GM23338 (cell line): Measurements from ENCODE around the gene FAM89B. TPM values are rescaled to one million over a fixed set of nuclear protein-coding genes. Genes with fewer than 3 reads are reported as not detected.
A peak's percentile ranks its signal among the peaks of the same experiment; 100 is the strongest.

Experiments
- ATAC-seq: fragments of 200-7000 bp; cut with Tn5 transposase; 3 replicates; pipeline ENCODE4 v1.9.1; 2020
- DNase-seq: peaks from one replicate; pipeline ENCODE4 v3.0.0-alpha.2; 2015; ENCODE audit warnings: low spot score
- H2AFZ ChIP-seq: fragments of 200-600 bp; sonication (generic); 2 replicates; pipeline ENCODE4 v1.8.0; 2016; ENCODE audit warnings: antibody characterized with exemption, mild to moderate bottlenecking, moderate library complexity
- H3F3A ChIP-seq: fragments of 200-600 bp; sonication (generic); replicated peaks from 2 replicates; pipeline ENCODE4 v1.8.0; 2017; ENCODE audit warnings: antibody characterized with exemption, mixed run types, low read depth
- H3K27ac ChIP-seq: fragments of 200-600 bp; sonication (generic); 2 replicates; pipeline ENCODE4 v1.6.1; 2016; ENCODE audit warnings: low read depth
- H3K27me3 ChIP-seq: fragments of 200-600 bp; sonication (generic); 2 replicates; pipeline ENCODE4 v1.8.0; 2016; ENCODE audit warnings: mild to moderate bottlenecking, mixed run types, moderate library complexity; ENCODE audit not compliant: insufficient read depth
- H3K36me3 ChIP-seq: fragments of 200-600 bp; sonication (generic); 2 replicates; pipeline ENCODE4 v1.8.0; 2016; ENCODE audit warnings: mild to moderate bottlenecking; ENCODE audit not compliant: insufficient read depth
- H3K4me1 ChIP-seq: fragments of 200-600 bp; sonication (generic); 2 replicates; pipeline ENCODE4 v1.8.0; 2016; ENCODE audit warnings: mild to moderate bottlenecking, moderate library complexity; ENCODE audit not compliant: insufficient read depth
- H3K4me2 ChIP-seq: fragments of 200-600 bp; sonication (generic); 2 replicates; pipeline ENCODE4 v1.7.1; 2017; ENCODE audit warnings: mixed run types
- H3K4me3 ChIP-seq: fragments of 200-600 bp; sonication (generic); 2 replicates; pipeline ENCODE4 v1.6.1; 2016; ENCODE audit warnings: mixed run types
- H3K79me2 ChIP-seq: fragments of 200-600 bp; sonication (generic); replicated peaks from 2 replicates; pipeline ENCODE4 v1.8.0; 2017; ENCODE audit warnings: mild to moderate bottlenecking; ENCODE audit not compliant: insufficient read depth
- H3K9me2 ChIP-seq: fragments of 200-600 bp; sonication (generic); 2 replicates; pipeline ENCODE4 v1.8.0; 2017; ENCODE audit not compliant: insufficient read depth
- H4K20me1 ChIP-seq: fragments of 200-600 bp; sonication (generic); replicated peaks from 2 replicates; pipeline ENCODE4 v1.8.0; 2017; ENCODE audit warnings: mild to moderate bottlenecking; ENCODE audit not compliant: insufficient read depth
- H3K27ac Mint-ChIP-seq: 2 replicates; pipeline ENCODE4 v1.8.0; 2020; ENCODE audit warnings: inconsistent platforms, mild to moderate bottlenecking, moderate library complexity, mixed read lengths
- H3K27me3 Mint-ChIP-seq: 3 replicates; pipeline ENCODE4 v1.8.0; 2022; ENCODE audit warnings: low read depth, mild to moderate bottlenecking, moderate library complexity, mixed read lengths, inconsistent platforms; ENCODE audit not compliant: insufficient read depth, poor library complexity
- H3K36me3 Mint-ChIP-seq: 3 replicates; pipeline ENCODE4 v1.8.0; 2021; ENCODE audit warnings: low read depth, mild to moderate bottlenecking, inconsistent platforms, moderate library complexity, mixed read lengths
- H3K4me1 Mint-ChIP-seq: 3 replicates; pipeline ENCODE4 v1.8.0; 2020; ENCODE audit warnings: mild to moderate bottlenecking, inconsistent platforms, mixed read lengths
- H3K4me3 Mint-ChIP-seq: 3 replicates; pipeline ENCODE4 v1.8.0; 2021; ENCODE audit warnings: moderate library complexity, mild to moderate bottlenecking, inconsistent platforms, mixed read lengths
- H3K9me3 Mint-ChIP-seq: 3 replicates; pipeline ENCODE4 v1.8.0; 2020; ENCODE audit warnings: moderate library complexity, mild to moderate bottlenecking, inconsistent platforms, mixed read lengths
- CREB1 ChIP-seq: fragments of 250-450 bp; sonication (Bioruptor Pico); IDR thresholded peaks from 2 replicates; pipeline ENCODE4 v1.5.0; 2020; ENCODE audit warnings: low read depth, mild to moderate bottlenecking, moderate library complexity
- ETS1 ChIP-seq: IDR thresholded peaks from 2 replicates; pipeline ENCODE4 v1.6.1; 2016; ENCODE audit warnings: antibody characterized with exemption
- EZH2 ChIP-seq: fragments of 200-600 bp; sonication (generic); IDR thresholded peaks from one replicate; pipeline ENCODE4 v1.8.0; 2017; ENCODE audit warnings: antibody characterized with exemption, mild to moderate bottlenecking, low read depth; ENCODE audit not compliant: unreplicated experiment
- EZH2phosphoT487 ChIP-seq: fragments of 200-600 bp; sonication (generic); IDR thresholded peaks from one replicate; pipeline ENCODE4 v1.8.1; 2018; ENCODE audit warnings: antibody characterized with exemption; ENCODE audit not compliant: unreplicated experiment
- NANOG ChIP-seq: IDR thresholded peaks from 2 replicates; pipeline ENCODE4 v1.6.1; 2016; ENCODE audit warnings: antibody characterized with exemption, borderline replicate concordance
- ZNF114 ChIP-seq: fragments of 250-450 bp; sonication (Bioruptor Pico); IDR thresholded peaks from 2 replicates; pipeline ENCODE4 v1.5.0; 2020; ENCODE audit warnings: mild to moderate bottlenecking, moderate library complexity
- ZNF331 ChIP-seq: fragments of 250-450 bp; sonication (Bioruptor Pico); IDR thresholded peaks from 2 replicates; pipeline ENCODE4 v1.5.0; 2020; ENCODE audit warnings: low read depth, mild to moderate bottlenecking, moderate library complexity
- polyA plus RNA-seq: library from polyadenylated mRNA; unstranded; fragments of >200 nt; fragmentation: Nextera tagmentation; extraction: Ambion mirVana; gene quantifications from 2 replicates; pipeline ENCODE4 v1.2.1, GENCODE V29; 2016
- total RNA-seq: library from RNA; depleted of rRNA; stranded (reverse); fragments of >200 nt; shearing (Covaris generic); gene quantifications from 2 replicates; pipeline ENCODE4 v1.2.3, GENCODE V29; 2014
- TF ChIP-seq, protein P1 (sequence below), 2 experiments: fragments of 200-600 bp in 1 of 2; sonication (generic) in 1 of 2; conservative IDR thresholded peaks; 2 replicates each; pipeline versions ENCODE4 v1.5.1 to v1.6.1; 2016 to 2017; ENCODE audit warnings: antibody characterized with exemption in 2 of 2, low read depth in 2 of 2, mild to moderate bottlenecking in 2 of 2, moderate library complexity in 1 of 2

The FAM89B gene
- total and polyA plus RNA-seq, 2 experiments from 2014 or later: 13.0 to 18.2 TPM

GRCh38 chr11:65574109-65574810 is 1.9 kb downstream of the FAM89B start (continued):
- TF ChIP-seq, protein P1, sequence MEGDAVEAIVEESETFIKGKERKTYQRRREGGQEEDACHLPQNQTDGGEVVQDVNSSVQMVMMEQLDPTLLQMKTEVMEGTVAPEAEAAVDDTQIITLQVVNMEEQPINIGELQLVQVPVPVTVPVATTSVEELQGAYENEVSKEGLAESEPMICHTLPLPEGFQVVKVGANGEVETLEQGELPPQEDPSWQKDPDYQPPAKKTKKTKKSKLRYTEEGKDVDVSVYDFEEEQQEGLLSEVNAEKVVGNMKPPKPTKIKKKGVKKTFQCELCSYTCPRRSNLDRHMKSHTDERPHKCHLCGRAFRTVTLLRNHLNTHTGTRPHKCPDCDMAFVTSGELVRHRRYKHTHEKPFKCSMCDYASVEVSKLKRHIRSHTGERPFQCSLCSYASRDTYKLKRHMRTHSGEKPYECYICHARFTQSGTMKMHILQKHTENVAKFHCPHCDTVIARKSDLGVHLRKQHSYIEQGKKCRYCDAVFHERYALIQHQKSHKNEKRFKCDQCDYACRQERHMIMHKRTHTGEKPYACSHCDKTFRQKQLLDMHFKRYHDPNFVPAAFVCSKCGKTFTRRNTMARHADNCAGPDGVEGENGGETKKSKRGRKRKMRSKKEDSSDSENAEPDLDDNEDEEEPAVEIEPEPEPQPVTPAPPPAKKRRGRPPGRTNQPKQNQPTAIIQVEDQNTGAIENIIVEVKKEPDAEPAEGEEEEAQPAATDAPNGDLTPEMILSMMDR (conservative IDR thresholded peaks at IDR 0.05; ENCODE audit: low read depth in 2 of 2): peak; percentile 51 to 79
- TF ChIP-seq ETS1 (no peak), CREB1 (peak; percentile 36; the same call in 1 of the 2 replicates), ZNF114 (CRISPR knock-in tag) (no peak), ZNF331 (no peak), EZH2phosphoT487 (no peak)

GRCh38 chr11:65574811-65575567 is 2.7 kb downstream of the FAM89B start:
- H3F3A ChIP-seq: peaks cover 32% of the 10 kb centered on the region
- peaks cover 10% of the 10 kb centered on the region for H4K20me1 ChIP-seq
- Mint-ChIP-seq H3K27me3 (peaks cover 47% of the 10 kb centered on the region), H3K4me3 (peak overlapping the region; percentile 77), H3K27ac (no peak overlapping the region), H3K4me1 (peaks cover 45% of the 10 kb centered on the region), H3K36me3 (peaks cover 9% of the 10 kb centered on the region), H3K9me3 (no peaks in the 10 kb centered on the region)
- H3K27me3 ChIP-seq: peaks cover 43% of the 10 kb centered on the region
- no peaks in the 10 kb centered on the region for H3K9me2 ChIP-seq
- H3K27ac ChIP-seq: no peak overlapping the region
- ATAC-seq (no peak), DNase-seq (peak; percentile 43)
- H3K79me2 ChIP-seq: peaks cover 8% of the 10 kb centered on the region
- H3K4me3 ChIP-seq: peak overlapping the region; percentile 57
- peak overlapping the region; percentile 82 for H3K4me2 ChIP-seq
- no peaks in the 10 kb centered on the region for H3K36me3 ChIP-seq
- no peak overlapping the region for H2AFZ ChIP-seq
- peaks cover 23% of the 10 kb centered on the region for H3K4me1 ChIP-seq
- TF ChIP-seq EZH2 (peak; percentile 50), CREB1 (no peak)

DNA sequence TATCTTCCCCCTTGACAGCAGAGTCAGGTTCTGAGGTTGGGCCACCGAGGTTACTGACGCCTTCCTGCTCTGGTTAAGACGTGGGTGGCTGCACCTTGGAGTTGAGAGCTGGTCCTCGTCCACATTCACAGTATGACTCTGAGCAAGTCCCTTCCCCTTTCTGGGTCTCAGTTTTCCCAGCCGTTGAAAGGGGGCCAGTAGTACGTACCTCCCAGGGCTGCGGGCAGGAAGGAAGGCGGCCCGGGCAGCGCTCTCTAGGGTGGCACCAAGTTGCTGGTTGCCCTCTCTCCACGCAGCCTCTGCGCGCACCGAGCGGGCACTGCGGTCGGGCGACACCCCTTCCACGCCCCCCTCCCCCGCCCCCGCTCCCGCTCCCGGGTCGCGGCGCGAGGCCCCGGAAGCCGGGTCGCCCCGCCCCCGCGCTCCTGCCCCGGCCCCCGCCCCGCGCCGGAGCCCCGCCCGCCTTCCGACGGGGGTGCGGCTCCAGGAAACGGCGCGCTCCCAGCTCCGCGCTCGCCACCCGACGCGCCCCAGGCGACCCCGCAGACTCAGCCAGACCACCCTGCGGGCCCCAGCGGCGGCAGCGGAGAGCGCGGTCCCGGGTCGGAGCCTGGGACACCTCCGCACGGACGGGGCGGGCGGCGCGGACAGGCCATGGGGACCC is 3.4 kb downstream of the FAM89B start, which contains the start of gene EHBP1L1:
Gene EHBP1L1, plus strand, starts transcription at position 486 of the 664 bp plus-strand sequence. CDS start 250 bp downstream, outside the sequence.
- H3K4me3 ChIP-seq: peak within 1 kb of the TSS; percentile 57
- H3K27ac Mint-ChIP-seq: no peak within 1 kb of the TSS
- peak within 1 kb of the TSS; percentile 77 for H3K4me3 Mint-ChIP-seq
- H3K27me3 Mint-ChIP-seq: peaks cover 43% of the 10 kb centered on the region
- H3K79me2 ChIP-seq: peaks cover 5% of the 10 kb centered on the region
- peak; percentile 2; the same call in 2 of the 3 replicates for ATAC-seq
- H3K9me2 ChIP-seq: no peaks in the 10 kb centered on the region
- peak within 1 kb of the TSS; percentile 85; the same call in 1 of the 2 replicates for H2AFZ ChIP-seq
- H3K27ac ChIP-seq: no peak within 1 kb of the TSS
- peak within 1 kb of the TSS; percentile 82 for H3K4me2 ChIP-seq
- DNase-seq: peak; percentile 63
- H3K9me3 Mint-ChIP-seq: no peaks in the 10 kb centered on the region
- peaks cover 43% of the 10 kb centered on the region for H3K27me3 ChIP-seq
- H4K20me1 ChIP-seq: peaks cover 10% of the 10 kb centered on the region
- peaks cover 42% of the 10 kb centered on the region for H3K4me1 Mint-ChIP-seq
- peaks cover 32% of the 10 kb centered on the region for H3F3A ChIP-seq
- peaks cover 9% of the 10 kb centered on the region for H3K36me3 Mint-ChIP-seq
- no peaks in the 10 kb centered on the region for H3K36me3 ChIP-seq
- peaks cover 23% of the 10 kb centered on the region for H3K4me1 ChIP-seq
- TF ChIP-seq ZNF114 (CRISPR knock-in tag) (no peak), CREB1 (no peak), ETS1 (no peak), NANOG (no peak)
